ENCODE measurements around the gene BOLA3. TPM values are rescaled to one million over a fixed set of nuclear protein-coding genes. Genes with fewer than 3 reads are reported as not detected.
A peak's percentile ranks its signal among the peaks of the same experiment; 100 is the strongest.

BOLA3 gene
- total RNA-seq, 1 experiment from 2014 or later, result 69.7 TPM

GRCh38 chr2:74137651-74138599 is 9.8 kb downstream of the BOLA3 start:
- Histone ChIP-seq H3K27ac (ENCODE audit: low read length) (no peak overlapping the region), H3K9me3 (ENCODE audit: control insufficient read depth, insufficient read depth, low read depth, low read length) (no peaks in the 10 kb centered on the region), H3K4me3 (ENCODE audit: low read depth in 2 of 2, low read length in 2 of 2) (no peak overlapping the region), H3K4me1 (ENCODE audit: control insufficient read depth, insufficient read depth, low read length) (no peaks in the 10 kb centered on the region), H3K36me3 (ENCODE audit: control insufficient read depth, insufficient read depth, low read length) (no peaks in the 10 kb centered on the region), H3K27me3 (ENCODE audit: control insufficient read depth, insufficient read depth, low read length) (no peaks in the 10 kb centered on the region)
- ChIA-PET POLR2A (no interaction called here), CTCF (no interaction called here)
- in situ Hi-C loops (cut with HindIII; ENCODE audit: low pct_unique_long_range_greater_than_20kb, low sequenced_read_pairs), result no loop called here
- intact Hi-C loops (cut with micrococcal nuclease; ENCODE audit: unreplicated experiment), result loop anchor here (10.0 kb wide), 1 partner anchor 133 kb away; no protein-coding TSS in a partner anchor
- ATAC-seq (peak; percentile 52), DNase-seq (ENCODE audit: low read depth, low spot score) (no peak)
- BruUV-seq (replicated peaks), result no TSS peak
- TF ChIP-seq TCF7L2 (IDR thresholded peaks at IDR 0.05; ENCODE audit: low read depth, low read length), result no peak
- TF ChIP-seq CTCF (IDR thresholded peaks at IDR 0.05), result no peak
- no peak for TF ChIP-seq SIN3A (IDR thresholded peaks at IDR 0.05; ENCODE audit: borderline replicate concordance, insufficient read depth, low read depth, low read length)
- no peak for TF ChIP-seq POLR2AphosphoS5 (IDR thresholded peaks at IDR 0.05; ENCODE audit: low read depth, low read length)
- TF ChIP-seq REST (IDR thresholded peaks at IDR 0.05; ENCODE audit: insufficient read depth in 1 of 2, low read depth in 2 of 2, low read length in 1 of 2), result no peak

GRCh38 chr2:74131901-74132300 is 15.8 kb downstream of the BOLA3 start:
- Histone ChIP-seq H3K4me1 (ENCODE audit: control insufficient read depth, insufficient read depth, low read length) (no peaks in the 10 kb centered on the region), H3K27ac (ENCODE audit: low read length) (no peak overlapping the region), H3K4me3 (ENCODE audit: low read depth in 2 of 2, low read length in 2 of 2) (no peak overlapping the region), H3K9me3 (ENCODE audit: control insufficient read depth, insufficient read depth, low read depth, low read length) (no peaks in the 10 kb centered on the region), H3K36me3 (ENCODE audit: control insufficient read depth, insufficient read depth, low read length) (no peaks in the 10 kb centered on the region), H3K27me3 (ENCODE audit: control insufficient read depth, insufficient read depth, low read length) (no peaks in the 10 kb centered on the region)
- in situ Hi-C loops (cut with HindIII; ENCODE audit: low pct_unique_long_range_greater_than_20kb, low sequenced_read_pairs) (no loop called here), intact Hi-C loops (cut with micrococcal nuclease; ENCODE audit: unreplicated experiment) (loop anchor here (10.0 kb wide), 1 partner anchor 127 kb away; no protein-coding TSS in a partner anchor)
- BruUV-seq (replicated peaks), result no TSS peak
- ChIA-PET POLR2A (no interaction called here), CTCF (interaction anchor here (0.6 kb wide), 2 partner anchors 14 to 175 kb away, joined by 4 to 7 read pairs; no protein-coding TSS in a partner anchor)
- ATAC-seq, result no peak
- no peak for TF ChIP-seq CTCF (IDR thresholded peaks at IDR 0.05)
- DNase-seq (ENCODE audit: low read depth, low spot score), result no peak
